Lung (tissue), 12 donors: Measurements from ENCODE around the gene FGFR1OP2. TPM values are rescaled to one million over a fixed set of nuclear protein-coding genes. Genes with fewer than 3 reads are reported as not detected.

Experiments
- ATAC-seq: fragments of 200-7000 bp; cut with Tn5 transposase; one replicate; pipeline ENCODE4 v1.9.1; 2020; ENCODE audit warnings: moderate number of reproducible peaks; ENCODE audit not compliant: insufficient read depth, low FRiP score
- DNase-seq, 3 donors: peaks; one replicate each; pipeline ENCODE4 v3.0.0-alpha.2; 2013 to 2017
- H3K27ac ChIP-seq, 2 donors: one replicate each; pipeline ENCODE4 v1.5.1; 2013; ENCODE audit warnings: mild to moderate bottlenecking in 2 of 2, moderate library complexity in 2 of 2, control low read depth in 1 of 2, inconsistent platforms in 1 of 2, low read depth in 1 of 2, low read length in 1 of 2
- H3K27me3 ChIP-seq, 3 donors: one replicate each; pipeline ENCODE4 v1.5.1; 2013; ENCODE audit warnings: low read length in 2 of 3; ENCODE audit not compliant: control insufficient read depth in 3 of 3, insufficient read depth in 3 of 3
- H3K36me3 ChIP-seq, 4 donors: one replicate each; pipeline ENCODE4 v1.5.1; 2013; ENCODE audit warnings: low read length in 4 of 4, mild to moderate bottlenecking in 1 of 4, moderate library complexity in 1 of 4; ENCODE audit not compliant: control insufficient read depth in 4 of 4, insufficient read depth in 4 of 4
- H3K4me1 ChIP-seq, 5 donors: one replicate each; pipeline ENCODE4 v1.5.1; 2013; ENCODE audit warnings: low read length in 5 of 5, mild to moderate bottlenecking in 2 of 5, moderate library complexity in 1 of 5; ENCODE audit not compliant: control insufficient read depth in 5 of 5, insufficient read depth in 5 of 5
- H3K4me3 ChIP-seq: one replicate; pipeline ENCODE4 v1.5.1; 2013; ENCODE audit warnings: mild to moderate bottlenecking, control low read depth, moderate library complexity
- H3K9ac ChIP-seq, 2 donors: one replicate each; pipeline ENCODE4 v1.5.1; 2013; ENCODE audit warnings: low read length in 2 of 2, control low read depth in 1 of 2; ENCODE audit not compliant: insufficient read depth in 1 of 2
- H3K9me3 ChIP-seq, 4 donors: one replicate each; pipeline ENCODE4 v1.5.1; 2013; ENCODE audit warnings: low read length in 3 of 4, mild to moderate bottlenecking in 1 of 4, moderate library complexity in 1 of 4; ENCODE audit not compliant: control insufficient read depth in 4 of 4, insufficient read depth in 3 of 4
- CTCF ChIP-seq: IDR thresholded peaks from 2 replicates; pipeline ENCODE4 v1.5.1; 2012; ENCODE audit warnings: mild to moderate bottlenecking; ENCODE audit errors: control extremely low read depth, extremely low read depth
- WGBS, 2 donors: extraction: QIAGEN DNeasy Blood & Tissue Kit; methylation state at CpG; one replicate each; pipeline ENCODE4 v1.1.7; 2013; 5-methylcytosine and 5-hydroxymethylcytosine counted together
- polyA plus RNA-seq, 2 donors: library from polyadenylated mRNA; stranded (reverse); fragments of 200-250 nt; gene quantifications; one replicate each; pipeline ENCODE4 v1.2.1, GENCODE V29; 2013
- total RNA-seq, 2 donors: library from RNA; depleted of rRNA in 1 of 2; stranded (reverse); fragments of >200 nt in 1 of 2; gene quantifications; one replicate each; pipeline ENCODE4 v1.2.1, GENCODE V29; 2014 to 2021
- donor health status: control.
- donor health status: control.
- donor health status: Bipolar disorder and iron deficiency.
- donor health status: healthy.
- donor health status: DM: yes; HTN: yes; CAD: no.

FGFR1OP2 gene
- total and polyA plus RNA-seq, 4 donors: 32.8 to 110 (median 39.2) TPM

GRCh38 chr12:27003421-27004381, 65.4 kb downstream of the FGFR1OP2 start:
- Histone ChIP-seq H3K36me3 (peaks cover 0 to 9% (median 2%) of the 10 kb centered on the region in 4 donors), H3K27me3 (no peaks in the 10 kb centered on the region), H3K9me3 (no peaks in the 10 kb centered on the region), H3K4me3 (no peak overlapping the region), H3K27ac (no peak overlapping the region), H3K9ac (no peak overlapping the region), H3K4me1 (peaks cover 0 to 2% (median 0%) of the 10 kb centered on the region in 5 donors)
- ATAC-seq (no peak), DNase-seq (no peak)
- TF ChIP-seq CTCF: no peak
- WGBS, 2 donors: 78 to 91% methylated on average over 6 of the region's 6 CpGs

GRCh38 chr12:27005495-27005894, 67.2 kb downstream of the FGFR1OP2 start:
- Histone ChIP-seq H3K36me3 (peaks cover 0 to 4% (median under 1%) of the 10 kb centered on the region in 4 donors), H3K9ac (no peak overlapping the region), H3K4me1 (peaks cover 0 to 3% (median 2%) of the 10 kb centered on the region in 5 donors), H3K27me3 (no peaks in the 10 kb centered on the region), H3K4me3 (no peak overlapping the region), H3K27ac (no peak overlapping the region), H3K9me3 (no peaks in the 10 kb centered on the region)
- ATAC-seq: no peak
- WGBS, 2 donors: 92 to 97% methylated on average over 2 of the region's 2 CpGs
- no peak for DNase-seq
- TF ChIP-seq CTCF: no peak

- TF ChIP-seq CTCF: no peak
- Histone ChIP-seq H3K9ac (no peak overlapping the region), H3K36me3 (peaks cover 0 to 4% (median 0%) of the 10 kb centered on the region in 4 donors), H3K4me3 (no peak overlapping the region), H3K27ac (no peak overlapping the region), H3K27me3 (no peaks in the 10 kb centered on the region), H3K9me3 (no peaks in the 10 kb centered on the region), H3K4me1 (peaks cover 0 to 12% (median under 1%) of the 10 kb centered on the region in 5 donors)
- WGBS, 2 donors: 67 to 78% methylated on average over 2 of the region's 2 CpGs
- DNase-seq (no peak), ATAC-seq (no peak)
Measured at GRCh38 chr12:27006797-27007467, 68.7 kb downstream of the FGFR1OP2 start.
